B cell (primary cell): ENCODE data around the gene E2F3. TPM values are rescaled to one million over a fixed set of nuclear protein-coding genes. Genes with fewer than 3 reads are reported as not detected.

Source experiments
- ATAC-seq: fragments of 200-7000 bp; cut with Tn5 transposase; one replicate; pipeline ENCODE4 v1.10.0; 2021; ENCODE audit warnings: low read depth, mild to moderate bottlenecking, moderate number of reproducible peaks, moderate library complexity
- CTCF ChIA-PET: fragments of 350-600 bp; sonication (Branson Sonifier 250); formaldehyde crosslinking; loops from one replicate; lab custom pipeline; 2021; ENCODE audit warnings: antibody characterized with exemption, inconsistent platforms; lab: Charles Lee
- POLR2A ChIA-PET: fragments of 350-600 bp; sonication (Branson Sonifier 250); formaldehyde crosslinking; loops from one replicate; lab custom pipeline; 2021; ENCODE audit warnings: antibody characterized with exemption; lab: Charles Lee
- DNase-seq: peaks from one replicate; pipeline ENCODE4 v3.0.0; 2013
- H2AFZ ChIP-seq: 2 replicates; pipeline ENCODE4 v1.6.1; 2012; ENCODE audit warnings: mild to moderate bottlenecking, low read depth, low read length; ENCODE audit not compliant: insufficient read depth, poor library complexity, severe bottlenecking
- H3K27ac ChIP-seq, 2 donors: 1 replicate in 1 of 2; 2 replicates in 1 of 2; pipeline ENCODE4 v1.5.1; 2012 to 2013; ENCODE audit warnings: low read length in 2 of 2, mild to moderate bottlenecking in 2 of 2, moderate library complexity in 1 of 2
- H3K27me3 ChIP-seq, 4 experiments: fragments of 200-600 bp in 1 of 4; sonication (generic) in 1 of 4; replicated peaks in 1 of 4; 1 replicate in 2 of 4; 2 replicates in 2 of 4; pipeline versions ENCODE4 v1.6.1 to v1.7.0; 2013 to 2016; ENCODE audit warnings: low read length in 3 of 4, mild to moderate bottlenecking in 2 of 4, mixed read lengths in 1 of 4, moderate library complexity in 1 of 4; ENCODE audit not compliant: insufficient read depth in 4 of 4, control insufficient read depth in 3 of 4; ENCODE audit errors: control extremely low read depth in 1 of 4
- H3K36me3 ChIP-seq, 2 experiments: replicated peaks in 1 of 2; 1 replicate in 1 of 2; 2 replicates in 1 of 2; pipeline versions ENCODE4 v1.6.1 to v1.7.1; 2013; ENCODE audit warnings: low read length in 1 of 2; ENCODE audit not compliant: insufficient read depth in 2 of 2, control insufficient read depth in 1 of 2; ENCODE audit errors: control extremely low read depth in 1 of 2, extremely low read depth in 1 of 2
- H3K4me1 ChIP-seq, 2 donors: fragments of 200-600 bp in 1 of 2; sonication (generic) in 1 of 2; 1 replicate in 1 of 2; 2 replicates in 1 of 2; pipeline versions ENCODE4 v1.5.1 to v1.6.1; 2013 to 2017; ENCODE audit warnings: low read length in 2 of 2; ENCODE audit not compliant: control insufficient read depth in 2 of 2, insufficient read depth in 2 of 2
- H3K4me2 ChIP-seq: replicated peaks from 2 replicates; pipeline ENCODE3; 2012; ENCODE audit warnings: mild to moderate bottlenecking, low read depth, low read length; ENCODE audit not compliant: poor library complexity, severe bottlenecking
- H3K4me3 ChIP-seq, 5 experiments: fragments of 200-600 bp in 1 of 5; sonication (generic) in 1 of 5; 1 replicate in 3 of 5; 2 replicates in 2 of 5; pipeline versions ENCODE4 v1.5.1 to v1.7.0; 2011 to 2016; ENCODE audit warnings: low read length in 4 of 5, mild to moderate bottlenecking in 4 of 5, low read depth in 2 of 5, control low read depth in 1 of 5, moderate library complexity in 1 of 5; ENCODE audit not compliant: insufficient read depth in 1 of 5; ENCODE audit errors: control extremely low read depth in 1 of 5, extremely low read depth in 1 of 5
- H3K79me2 ChIP-seq: fragments of 200-600 bp; sonication (generic); one replicate; pipeline ENCODE4 v1.6.0; 2016; ENCODE audit warnings: low read length; ENCODE audit not compliant: control insufficient read depth, insufficient read depth
- H3K9ac ChIP-seq: fragments of 200-600 bp; sonication (generic); 2 replicates; pipeline ENCODE4 v1.6.1; 2017; ENCODE audit warnings: mild to moderate bottlenecking, low read length, moderate library complexity
- H3K9me3 ChIP-seq, 3 donors: one replicate each; pipeline versions ENCODE4 v1.6.1 to v1.7.1; 2013; ENCODE audit warnings: low read length in 2 of 3; ENCODE audit not compliant: control insufficient read depth in 2 of 3, insufficient read depth in 1 of 3; ENCODE audit errors: control extremely low read depth in 1 of 3
- H4K20me1 ChIP-seq: 2 replicates; pipeline ENCODE4 v1.6.0; 2012; ENCODE audit warnings: mild to moderate bottlenecking, low read length; ENCODE audit not compliant: insufficient read depth, control insufficient read depth, poor library complexity, severe bottlenecking
- H3K27ac Mint-ChIP-seq: one replicate; pipeline ENCODE4 v1.8.0; 2021; ENCODE audit warnings: mixed read lengths
- H3K27me3 Mint-ChIP-seq: one replicate; pipeline ENCODE4 v1.8.0; 2021; ENCODE audit warnings: mixed read lengths
- H3K4me1 Mint-ChIP-seq: one replicate; pipeline ENCODE4 v1.8.0; 2021; ENCODE audit warnings: mixed read lengths
- H3K4me3 Mint-ChIP-seq: one replicate; pipeline ENCODE4 v1.8.0; 2021; ENCODE audit warnings: mixed read lengths
- H3K9me3 Mint-ChIP-seq: one replicate; pipeline ENCODE4 v1.8.0; 2022; ENCODE audit warnings: mixed read lengths; ENCODE audit not compliant: insufficient read depth
- CTCF ChIP-seq: fragments of 200-600 bp; IDR thresholded peaks from one replicate; pipeline ENCODE4 v1.8.0; 2022; ENCODE audit warnings: antibody characterized with exemption, mild to moderate bottlenecking
- EZH2 ChIP-seq: IDR thresholded peaks from 2 replicates; pipeline ENCODE4 v1.6.1; 2012; ENCODE audit warnings: borderline replicate concordance, low read depth, mild to moderate bottlenecking, moderate library complexity, low read length; ENCODE audit not compliant: insufficient read depth, poor library complexity, severe bottlenecking
- WGBS: methylation state at CpG from one replicate; pipeline ENCODE4 v1.1.5; 2013; ENCODE audit warnings: missing lambda C conversion rate; ENCODE audit not compliant: insufficient coverage; 5-methylcytosine and 5-hydroxymethylcytosine counted together
- intact Hi-C: fragments of 100-400 bp; cut with micrococcal nuclease; formaldehyde crosslinking; loops from one replicate; pipeline ENCODE4 v1.10.0; 2022
- polyA plus RNA-seq: library from polyadenylated mRNA; depleted of rRNA; stranded (reverse); fragments of >200 nt; gene quantifications from 2 replicates; pipeline ENCODE4 v1.2.3, GENCODE V29; 2012
- total RNA-seq, 2 donors: library from RNA; stranded (reverse); fragments of 120-200 nt in 1 of 2; gene quantifications; 1 replicate in 1 of 2; 2 replicates in 1 of 2; pipeline versions ENCODE4 v1.2.3 to v1.2.4, GENCODE V29; 2013 to 2022

E2F3 gene
- total and polyA plus RNA-seq, 2 donors (not counting 1 experiment from before 2014, with no cell fraction given) = 2.2 to 8.3 TPM

- WGBS = 100% methylated on average over 1 of the region's 2 CpGs
- DNase-seq = no peak
Measured at GRCh38 chr6:20389066-20389465, 12.6 kb upstream of the E2F3 start.

GRCh38 chr6:20393297-20393696 is 8.4 kb upstream of the E2F3 start:
- Mint-ChIP-seq H3K4me3 (no peak overlapping the region), H3K27ac (no peak overlapping the region), H3K27me3 (peaks cover 2% of the 10 kb centered on the region), H3K9me3 (no peaks in the 10 kb centered on the region), H3K4me1 (no peaks in the 10 kb centered on the region)
- H3K27ac ChIP-seq = no peak overlapping the region
- no peaks in the 10 kb centered on the region for H3K9me3 ChIP-seq
- TF ChIP-seq CTCF = no peak
- peaks cover 0 to 4% (median 0%) of the 10 kb centered on the region in 4 experiments for H3K27me3 ChIP-seq
- no peaks in the 10 kb centered on the region for H3K79me2 ChIP-seq
- no peak overlapping the region for H3K9ac ChIP-seq
- POLR2A ChIA-PET = no interaction called here
- no peak for DNase-seq
- no peaks in the 10 kb centered on the region for H4K20me1 ChIP-seq
- H2AFZ ChIP-seq = no peak overlapping the region
- ATAC-seq = no peak
- CTCF ChIA-PET = no interaction called here
- H3K4me3 ChIP-seq = no peak overlapping the region
- intact Hi-C loops = no loop called here
- H3K36me3 ChIP-seq = no peaks in the 10 kb centered on the region
- H3K4me1 ChIP-seq = no peaks in the 10 kb centered on the region
- WGBS = 80% methylated on average over 1 of the region's 2 CpGs
- no peak overlapping the region for H3K4me2 ChIP-seq

More at GRCh38 chr6:20389066-20389465, 12.6 kb upstream of the E2F3 start:
- peaks cover 8% of the 10 kb centered on the region for H3K27me3 Mint-ChIP-seq
- intact Hi-C loops = no loop called here
- H3K9me3 ChIP-seq = no peaks in the 10 kb centered on the region
- no peaks in the 10 kb centered on the region for H3K36me3 ChIP-seq
- no peaks in the 10 kb centered on the region for H3K79me2 ChIP-seq
- H3K9ac ChIP-seq = no peak overlapping the region
- no peaks in the 10 kb centered on the region for H3K4me1 ChIP-seq
- no peak overlapping the region for H2AFZ ChIP-seq
- H3K27ac Mint-ChIP-seq = no peak overlapping the region
- no peak for ATAC-seq
- H3K4me1 Mint-ChIP-seq = no peaks in the 10 kb centered on the region
- CTCF ChIA-PET = interaction anchor here (1.0 kb wide), 1 partner anchor 16 kb away, joined by 3 read pairs; no protein-coding TSS in a partner anchor
- POLR2A ChIA-PET = no interaction called here
- H3K4me3 ChIP-seq = no peak overlapping the region
- no peaks in the 10 kb centered on the region for H4K20me1 ChIP-seq
- no peak overlapping the region for H3K4me2 ChIP-seq
- H3K4me3 Mint-ChIP-seq = no peak overlapping the region
- TF ChIP-seq EZH2 (no peak), CTCF (no peak)
- H3K9me3 Mint-ChIP-seq = no peaks in the 10 kb centered on the region
- no peaks in the 10 kb centered on the region for H3K27me3 ChIP-seq
- no peak overlapping the region for H3K27ac ChIP-seq
